ENCODE results near the gene ADORA3.

Gene ADORA3

DNA sequence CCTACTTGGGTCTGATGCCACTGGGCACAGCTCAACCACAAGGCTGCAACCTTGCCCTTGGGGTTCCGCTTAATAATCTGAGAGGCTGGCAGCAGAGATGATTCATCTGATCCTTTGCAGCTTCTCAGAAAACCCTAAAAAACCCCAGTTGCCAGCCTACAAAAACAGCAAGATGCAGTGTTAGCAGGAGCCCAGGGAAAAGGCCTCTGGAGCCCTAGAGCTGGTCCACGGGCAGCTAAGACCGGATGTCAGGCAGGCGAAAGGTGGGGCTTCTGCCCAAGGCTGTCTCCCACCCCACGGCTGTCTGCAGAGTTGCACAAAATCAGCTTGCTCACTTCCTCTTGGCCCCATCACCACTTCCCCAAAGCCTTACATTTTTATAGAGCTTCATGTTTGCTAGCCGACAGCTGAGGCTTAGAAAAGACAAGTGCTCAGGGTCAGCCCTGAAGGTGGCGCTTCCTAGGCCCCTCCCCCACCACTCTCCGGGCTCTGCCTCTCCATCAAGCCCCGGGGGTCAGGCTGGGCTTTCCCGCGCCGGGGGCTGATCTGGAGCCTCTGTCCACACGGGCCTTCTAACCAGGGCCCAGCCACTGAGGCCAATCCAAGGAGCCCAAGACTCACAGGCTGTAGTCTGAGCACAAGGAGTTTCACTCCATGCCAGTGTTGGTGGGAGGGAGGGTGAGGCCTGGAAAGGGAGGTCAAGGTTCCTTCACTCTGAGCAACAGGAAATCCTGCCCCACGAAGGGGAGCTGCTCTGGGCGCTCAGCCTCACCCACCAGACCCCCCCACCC is 4.2 kb upstream of the ADORA3 start:
- no peak for DNase-seq

GRCh38 chr1:111506561-111506960 is 3.1 kb upstream of the ADORA3 start:
- no peak for DNase-seq

- no peak for DNase-seq
Measured at GRCh38 chr1:111505641-111506119, 2.2 kb upstream of the ADORA3 start.

GRCh38 chr1:111504097-111504496 is 664 bp upstream of the ADORA3 start:
- DNase-seq, result no peak

DNA sequence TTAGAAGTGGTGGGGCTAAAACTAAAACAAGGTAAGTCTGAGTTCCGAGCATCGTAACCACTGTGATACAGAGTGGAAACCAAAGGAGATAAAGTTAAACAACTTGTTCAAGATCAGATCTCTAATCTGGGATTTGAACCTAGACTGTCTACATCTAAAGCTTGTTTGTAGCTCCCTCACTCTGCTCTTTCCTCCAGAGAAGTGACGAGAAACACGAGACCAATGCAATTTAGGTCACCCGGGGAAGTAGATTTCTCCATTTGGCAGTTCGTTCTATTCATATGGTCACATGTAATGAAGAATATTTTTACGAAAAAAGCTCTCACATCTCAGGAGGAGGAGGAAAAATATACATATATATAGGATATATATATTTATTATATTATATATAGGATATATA is 1.8 kb downstream of the ADORA3 start:
- no peak for DNase-seq

GRCh38 chr1:111499026-111499785 is 4.2 kb downstream of the ADORA3 start:
- no peak for DNase-seq

- DNase-seq, result no peak
Measured at GRCh38 chr1:111497592-111497991, 5.8 kb downstream of the ADORA3 start.

DNA sequence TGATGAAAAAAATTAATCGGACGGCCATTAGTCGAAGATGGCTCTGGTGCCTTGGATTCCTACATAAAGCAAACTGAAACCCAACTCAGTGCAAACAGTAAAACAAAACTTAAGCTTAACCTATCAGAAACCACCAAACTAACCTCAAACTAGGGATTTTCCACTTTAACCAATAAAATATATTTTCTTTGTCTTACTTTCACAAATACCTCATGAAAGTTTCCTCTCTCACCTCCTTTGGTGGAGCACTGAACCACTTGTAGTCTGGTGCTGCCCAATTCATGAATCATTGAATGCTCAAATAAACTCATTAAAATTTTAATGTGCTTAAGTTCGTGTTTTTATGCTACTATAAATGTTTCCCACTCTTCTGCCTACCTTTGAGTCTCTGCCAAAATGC is 7.0 kb downstream of the ADORA3 start:
- no peak for DNase-seq

DNA sequence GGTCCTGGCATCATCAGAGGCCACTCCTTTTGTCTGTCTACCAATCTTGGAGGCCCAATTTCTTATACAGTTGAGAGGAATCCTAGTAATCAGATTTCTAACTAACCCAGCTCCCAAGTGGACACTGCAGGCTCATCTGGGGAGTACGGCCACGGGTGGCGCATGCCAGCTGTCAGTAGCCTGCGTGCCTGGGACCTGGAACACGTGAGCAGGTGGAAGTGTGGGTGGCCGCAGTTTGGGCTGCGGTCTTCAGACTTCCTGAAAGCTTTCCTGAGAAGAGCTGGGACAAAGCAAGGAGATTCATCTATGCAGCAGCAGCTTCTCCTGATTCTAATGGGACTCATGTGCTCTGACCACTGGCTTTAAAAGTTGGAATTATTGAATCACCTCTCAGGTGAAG is 12.4 kb downstream of the ADORA3 start:
- no peak for DNase-seq

DNA sequence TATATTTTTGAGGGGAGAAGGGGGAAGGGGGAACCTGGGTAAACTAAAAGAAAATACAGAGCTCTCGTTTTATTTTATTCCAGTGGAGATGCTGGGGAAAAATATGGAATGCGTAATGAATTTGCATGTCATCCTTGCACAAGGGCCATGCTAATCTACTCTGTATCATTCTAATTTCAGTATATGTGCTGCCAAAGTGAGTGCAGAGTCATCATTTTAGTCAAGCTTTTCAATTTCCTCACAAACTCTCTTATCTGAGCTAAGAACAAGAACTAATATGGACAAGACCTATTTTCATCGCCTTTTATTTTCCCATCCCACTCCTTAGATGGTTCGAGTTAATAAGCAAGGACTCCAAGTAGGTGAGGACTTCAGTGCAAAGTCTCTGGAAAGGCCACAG is 13.2 kb downstream of the ADORA3 start:
- DNase-seq, result no peak

DNA sequence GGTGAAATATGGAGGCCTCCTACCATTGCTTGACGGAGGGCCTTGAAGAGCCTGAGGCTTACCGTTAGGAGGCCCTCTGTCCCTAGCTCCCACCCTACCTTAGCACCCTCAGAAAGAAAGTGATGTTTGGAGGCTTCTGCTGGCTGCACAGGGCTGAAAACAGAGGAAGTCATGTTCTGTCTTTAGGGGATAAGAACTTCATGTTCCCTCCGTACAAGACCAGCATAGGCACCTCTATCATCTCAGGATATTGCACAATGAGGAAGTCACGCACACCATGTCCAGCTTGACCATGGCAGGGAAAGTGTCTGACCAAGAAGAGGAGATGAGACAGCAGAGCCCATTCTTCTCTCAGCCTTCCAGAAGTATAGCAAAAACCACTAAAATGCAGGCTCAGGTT is 13.8 kb downstream of the ADORA3 start:
- DNase-seq, result no peak

- no peak for DNase-seq
Measured at GRCh38 chr1:111488669-111489068, 14.8 kb downstream of the ADORA3 start.

GRCh38 chr1:111487133-111487532 is 16.3 kb downstream of the ADORA3 start:
- DNase-seq, result no peak

- no peak for DNase-seq
Measured at GRCh38 chr1:111486431-111486830, 17.0 kb downstream of the ADORA3 start.

DNA sequence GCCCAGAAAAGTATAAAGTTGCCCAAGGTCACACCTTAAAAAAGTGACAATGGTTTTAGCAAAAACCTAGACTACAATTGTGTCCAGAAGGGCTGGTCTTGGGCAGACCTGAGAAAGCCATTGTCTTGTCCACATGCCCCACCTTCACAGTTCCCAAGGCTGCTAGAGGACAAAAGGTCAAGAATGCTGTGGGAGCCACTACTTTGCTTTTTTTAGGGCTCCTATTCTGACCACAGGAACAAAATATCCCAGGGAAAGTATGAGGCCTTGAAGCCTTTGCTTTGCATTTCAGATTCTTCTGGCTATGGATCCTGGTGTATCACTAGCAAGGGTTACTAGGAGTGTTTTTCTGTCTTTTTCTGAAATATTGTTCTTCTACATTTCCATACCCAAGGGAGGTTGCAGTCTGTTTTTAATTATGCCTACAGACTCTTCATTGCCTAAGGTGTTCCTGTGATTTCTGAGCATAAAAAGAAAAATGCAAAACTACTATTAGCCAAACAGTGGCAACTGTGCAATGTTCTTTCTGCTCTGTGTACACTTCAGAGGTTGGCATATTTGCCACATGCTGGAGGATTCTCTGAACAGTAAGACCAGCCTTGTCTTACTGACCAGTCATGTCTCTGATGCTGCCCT is 18.9 kb downstream of the ADORA3 start:
- DNase-seq, result no peak

DNA sequence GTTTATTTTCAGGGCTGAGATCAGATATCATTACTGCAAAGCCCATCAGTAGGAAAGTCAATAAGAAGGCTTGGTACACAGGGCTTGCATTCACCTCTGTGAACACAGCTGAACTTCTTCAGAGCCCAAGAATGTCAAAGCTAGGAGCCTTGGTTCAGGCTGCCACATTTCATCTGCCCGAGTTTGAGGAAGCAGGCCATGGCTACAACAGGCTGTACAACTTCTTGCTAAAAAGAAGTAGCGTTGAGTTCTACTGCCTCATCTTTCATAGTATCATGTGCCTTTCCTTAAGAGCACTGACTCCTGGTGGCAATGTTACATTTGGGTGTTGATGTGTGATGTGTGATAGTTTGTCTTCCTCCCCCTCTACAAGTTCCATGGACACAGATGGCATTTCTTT is 19.6 kb downstream of the ADORA3 start:
- no peak for DNase-seq

DNA sequence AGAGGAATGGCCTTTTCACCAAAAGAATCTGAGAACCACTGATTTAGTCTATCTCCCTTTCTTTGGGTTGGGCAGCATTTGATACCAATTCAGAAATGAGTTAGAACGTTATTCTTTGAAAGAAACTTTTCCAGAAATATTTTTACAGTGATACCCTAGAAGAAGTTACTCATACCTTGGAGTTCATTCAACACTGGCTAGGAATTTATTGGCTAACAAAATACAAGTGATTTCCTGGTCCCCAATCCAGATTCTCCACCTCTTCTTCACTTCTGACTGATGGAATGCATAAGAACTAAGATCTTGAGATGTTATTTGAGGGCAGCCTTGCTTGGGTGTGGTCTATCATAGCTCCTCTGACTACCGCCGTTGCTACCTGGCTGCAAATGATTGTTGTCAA is 20.3 kb downstream of the ADORA3 start:
- DNase-seq, result no peak

GRCh38 chr1:111481387-111482221 is 21.8 kb downstream of the ADORA3 start:
- no peak for DNase-seq

- DNase-seq, result no peak
Measured at GRCh38 chr1:111480674-111481073, 22.8 kb downstream of the ADORA3 start.

DNA sequence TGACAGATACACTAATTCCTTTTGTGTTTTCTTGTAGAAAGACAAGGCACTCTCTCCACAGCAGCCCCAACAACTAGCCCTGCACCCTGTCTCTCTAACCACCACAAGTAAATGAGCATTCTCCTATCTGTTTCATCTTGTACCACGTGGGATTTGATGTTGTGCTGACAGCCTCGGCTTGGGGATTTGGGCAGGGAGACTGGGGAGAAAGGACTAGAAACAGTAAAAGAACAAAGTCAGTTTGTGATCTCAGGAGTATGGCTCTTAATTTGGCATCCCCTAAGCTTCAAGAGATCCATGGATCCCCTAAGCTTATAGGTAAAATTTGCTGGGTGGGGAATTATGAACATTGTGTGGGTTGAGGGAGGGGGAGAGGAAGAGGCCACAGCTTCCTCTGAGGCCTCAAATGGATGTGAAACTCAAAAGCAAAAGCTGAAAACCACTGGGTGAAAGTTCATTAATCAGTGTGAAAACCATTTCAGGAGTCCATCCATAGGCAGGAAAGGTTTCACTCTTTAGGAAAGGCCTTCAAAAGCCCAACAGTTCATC is 26.6 kb downstream of the ADORA3 start:
- DNase-seq, result no peak

DNA sequence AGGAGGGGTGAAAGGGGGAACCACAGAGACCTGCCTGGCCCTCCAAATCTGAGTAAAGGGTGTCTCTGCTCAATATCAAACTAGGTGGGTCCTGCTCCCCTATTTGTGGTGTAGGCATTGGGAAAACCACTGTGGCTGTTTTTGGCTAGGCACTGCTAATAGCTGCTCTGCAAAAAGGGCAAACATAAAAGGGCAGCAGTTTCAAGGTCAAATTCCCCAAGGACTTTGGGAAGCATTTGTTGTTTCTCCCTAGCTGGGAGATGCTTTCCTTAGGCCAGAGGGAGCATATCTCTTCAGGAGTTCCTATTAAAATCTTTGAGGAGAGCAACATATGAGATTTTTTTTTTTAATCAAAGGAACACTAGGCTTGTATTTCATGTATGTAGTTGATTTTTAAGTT is 27.2 kb downstream of the ADORA3 start:
- DNase-seq, result no peak

GRCh38 chr1:111475701-111476100 is 27.7 kb downstream of the ADORA3 start:
- no peak for DNase-seq

DNA sequence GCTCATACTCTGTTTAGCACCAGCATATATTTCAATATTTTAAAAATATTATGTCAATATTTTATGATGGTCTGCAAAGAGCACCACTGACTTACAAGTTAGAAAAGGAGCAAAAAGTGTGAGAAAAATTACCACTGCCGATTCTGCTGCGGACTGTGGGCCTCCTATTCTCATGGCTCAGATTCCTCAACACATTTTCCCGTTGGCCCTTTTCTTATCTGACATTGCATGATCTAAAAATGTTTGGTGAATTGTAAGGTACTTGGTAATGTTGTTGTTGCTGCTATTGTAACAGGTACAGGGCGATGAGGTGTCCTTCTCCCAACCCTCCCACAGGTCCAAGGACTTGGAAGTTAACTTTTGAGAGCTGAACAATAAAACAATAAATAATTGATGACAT is 28.9 kb downstream of the ADORA3 start:
- no peak for DNase-seq
